HEK293 (cell line): ENCODE data around the gene GBF1.

Experiments
- AEBP2 ChIP-seq: fragments of 450-650 bp; formaldehyde crosslinking; IDR thresholded peaks from 2 replicates; pipeline ENCODE4 v1.5.1; 2016; ENCODE audit warnings: missing biosample characterization, missing genetic modification characterization, borderline replicate concordance
- ATF2 ChIP-seq: fragments of 450-650 bp; formaldehyde crosslinking; IDR thresholded peaks from 2 replicates; pipeline ENCODE4 v1.5.1; 2016; ENCODE audit warnings: missing biosample characterization, missing genetic modification characterization, low read depth
- CTCF ChIP-seq: fragments of 450-650 bp; formaldehyde crosslinking; IDR thresholded peaks from 2 replicates; pipeline ENCODE4 v1.5.1; 2016; ENCODE audit warnings: missing biosample characterization, missing genetic modification characterization
- EGR2 ChIP-seq: fragments of 450-650 bp; formaldehyde crosslinking; IDR thresholded peaks from 2 replicates; pipeline ENCODE4 v1.5.1; 2016; ENCODE audit warnings: low read depth, missing biosample characterization, missing genetic modification characterization
- FEZF1 ChIP-seq: fragments of 450-650 bp; formaldehyde crosslinking; IDR thresholded peaks from 2 replicates; pipeline ENCODE4 v1.5.1; 2016; ENCODE audit warnings: missing biosample characterization, missing genetic modification characterization
- GFI1B ChIP-seq: fragments of 450-650 bp; formaldehyde crosslinking; IDR thresholded peaks from 2 replicates; pipeline ENCODE4 v1.5.1; 2016; ENCODE audit warnings: missing biosample characterization, missing genetic modification characterization
- GLI2 ChIP-seq: fragments of 450-650 bp; formaldehyde crosslinking; IDR thresholded peaks from 2 replicates; pipeline ENCODE4; 2017; ENCODE audit warnings: missing biosample characterization, missing genetic modification characterization, low read depth, borderline replicate concordance
- KLF16 ChIP-seq: fragments of 450-650 bp; formaldehyde crosslinking; IDR thresholded peaks from 2 replicates; pipeline ENCODE4 v1.5.1; 2017; ENCODE audit warnings: missing biosample characterization, missing genetic modification characterization
- KLF7 ChIP-seq: fragments of 450-650 bp; formaldehyde crosslinking; IDR thresholded peaks from 2 replicates; pipeline ENCODE4 v1.5.1; 2016; ENCODE audit warnings: missing biosample characterization, missing genetic modification characterization, borderline replicate concordance
- OSR2 ChIP-seq: fragments of 450-650 bp; formaldehyde crosslinking; IDR thresholded peaks from 2 replicates; pipeline ENCODE4 v1.5.1; 2016; ENCODE audit warnings: missing biosample characterization, missing genetic modification characterization
- SETDB1 ChIP-seq: IDR thresholded peaks from one replicate; pipeline ENCODE4 v1.6.1; 2017; ENCODE audit warnings: mild to moderate bottlenecking, low read length, moderate library complexity, mixed read lengths; ENCODE audit not compliant: insufficient read length
- SP7 ChIP-seq: fragments of 450-650 bp; formaldehyde crosslinking; IDR thresholded peaks from 2 replicates; pipeline ENCODE4 v1.5.1; 2016; ENCODE audit warnings: missing biosample characterization, missing genetic modification characterization
- YY2 ChIP-seq: fragments of 450-650 bp; formaldehyde crosslinking; IDR thresholded peaks from 2 replicates; pipeline ENCODE4 v1.5.1; 2016; ENCODE audit warnings: missing biosample characterization, missing genetic modification characterization
- ZBTB26 ChIP-seq: fragments of 450-650 bp; formaldehyde crosslinking; optimal IDR thresholded peaks from 2 replicates; pipeline ENCODE3; 2016; ENCODE audit warnings: missing biosample characterization, mild to moderate bottlenecking, missing genetic modification characterization
- ZBTB49 ChIP-seq: fragments of 450-650 bp; formaldehyde crosslinking; IDR thresholded peaks from 2 replicates; pipeline ENCODE4 v1.5.1; 2016; ENCODE audit warnings: missing biosample characterization, missing genetic modification characterization, low read depth
- ZBTB6 ChIP-seq: fragments of 450-650 bp; formaldehyde crosslinking; IDR thresholded peaks from 2 replicates; pipeline ENCODE4 v1.5.1; 2017; ENCODE audit warnings: missing biosample characterization, missing genetic modification characterization
- ZBTB8A ChIP-seq: fragments of 450-650 bp; formaldehyde crosslinking; IDR thresholded peaks from 2 replicates; pipeline ENCODE4 v1.5.1; 2016; ENCODE audit warnings: missing biosample characterization, missing genetic modification characterization
- ZNF169 ChIP-seq: fragments of 450-650 bp; formaldehyde crosslinking; IDR thresholded peaks from 2 replicates; pipeline ENCODE4 v1.5.1; 2016; ENCODE audit warnings: missing biosample characterization, missing genetic modification characterization
- ZNF223 ChIP-seq: fragments of 450-650 bp; formaldehyde crosslinking; IDR thresholded peaks from 2 replicates; pipeline ENCODE4 v1.5.1; 2016; ENCODE audit warnings: missing biosample characterization, missing genetic modification characterization
- ZNF274 ChIP-seq, 2 experiments: fragments of 200-500 bp in 1 of 2; fragments of 450-650 bp in 1 of 2; sonication (Bioruptor generic) in 1 of 2; formaldehyde crosslinking in 1 of 2; IDR thresholded peaks; 2 replicates each; pipeline versions ENCODE4 v1.5.1 to v1.6.1; 2014 to 2016; ENCODE audit warnings: borderline replicate concordance in 1 of 2, inconsistent platforms in 1 of 2, low read length in 1 of 2, missing biosample characterization in 1 of 2, missing genetic modification characterization in 1 of 2
- ZNF302 ChIP-seq: fragments of 450-650 bp; formaldehyde crosslinking; IDR thresholded peaks from 2 replicates; pipeline ENCODE4 v1.5.1; 2016; ENCODE audit warnings: missing biosample characterization, missing genetic modification characterization, low read depth
- ZNF335 ChIP-seq: fragments of 450-650 bp; formaldehyde crosslinking; conservative IDR thresholded peaks from 2 replicates; pipeline ENCODE4 v1.5.1; 2016; ENCODE audit warnings: missing biosample characterization, missing genetic modification characterization
- ZNF391 ChIP-seq: fragments of 450-650 bp; formaldehyde crosslinking; IDR thresholded peaks from 2 replicates; pipeline ENCODE4 v1.5.1; 2016; ENCODE audit warnings: low read depth, missing biosample characterization, missing genetic modification characterization, borderline replicate concordance
- ZNF514 ChIP-seq: fragments of 450-650 bp; formaldehyde crosslinking; IDR thresholded peaks from 2 replicates; pipeline ENCODE4 v1.5.1; 2016; ENCODE audit warnings: missing biosample characterization, missing genetic modification characterization
- ZNF561 ChIP-seq: fragments of 450-650 bp; IDR thresholded peaks from 2 replicates; pipeline ENCODE4 v1.5.1; 2018; ENCODE audit warnings: missing biosample characterization, missing genetic modification characterization, borderline replicate concordance
- ZNF600 ChIP-seq: fragments of 450-650 bp; formaldehyde crosslinking; IDR thresholded peaks from 2 replicates; pipeline ENCODE4 v1.5.1; 2016; ENCODE audit warnings: missing biosample characterization, missing genetic modification characterization
- ZNF701 ChIP-seq: fragments of 450-650 bp; formaldehyde crosslinking; IDR thresholded peaks from 2 replicates; pipeline ENCODE4 v1.5.1; 2016; ENCODE audit warnings: missing biosample characterization, missing genetic modification characterization
- ZNF747 ChIP-seq: fragments of 450-650 bp; formaldehyde crosslinking; IDR thresholded peaks from 2 replicates; pipeline ENCODE4 v1.5.1; 2016; ENCODE audit warnings: missing biosample characterization, missing genetic modification characterization
- ZNF777 ChIP-seq: fragments of 450-650 bp; formaldehyde crosslinking; IDR thresholded peaks from 2 replicates; pipeline ENCODE4 v1.5.1; 2017; ENCODE audit warnings: missing biosample characterization, missing genetic modification characterization, borderline replicate concordance
- ZNF837 ChIP-seq: fragments of 450-650 bp; formaldehyde crosslinking; IDR thresholded peaks from 2 replicates; pipeline ENCODE4 v1.5.1; 2016; ENCODE audit warnings: missing biosample characterization, missing genetic modification characterization

Gene GBF1

GRCh38 chr10:102420714-102421506, 175.6 kb downstream of the GBF1 start, which contains the start of gene FBXL15 (continued):
- TF ChIP-seq ZNF777 (tag by site-specific recombination) (peak; percentile 36; the same call in 1 of the 2 replicates), YY2 (tag by site-specific recombination) (peak; percentile 70), KLF16 (peak; percentile 94), GLI2 (tag by site-specific recombination) (no peak; the same call in 1 of the 2 replicates), ZNF274 (IDR thresholded peaks at IDR 0.05; ENCODE audit: low read length) (no peak), ZNF274 (tag by site-specific recombination; IDR thresholded peaks at IDR 0.05; ENCODE audit: borderline replicate concordance) (no peak), CTCF (tag by site-specific recombination) (no peak), ZNF391 (peak; percentile 96), ZBTB8A (tag by site-specific recombination) (peak; percentile 42; the same call in 1 of the 2 replicates), SP7 (tag by site-specific recombination) (peak; percentile 90; the same call in 1 of the 2 replicates), ATF2 (tag by site-specific recombination) (no peak), AEBP2 (tag by site-specific recombination) (peak; percentile 66; the same call in 1 of the 2 replicates), ZNF747 (no peak), ZNF701 (tag by site-specific recombination) (no peak), ZNF600 (tag by site-specific recombination) (peak; percentile 99), OSR2 (tag by site-specific recombination) (peak; percentile 77), GFI1B (tag by site-specific recombination) (0 out of 2 replicates have a peak, but pooled peaks have one; percentile 14), ZBTB6 (tag by site-specific recombination) (peak; percentile 99), ZNF223 (tag by site-specific recombination) (no peak), SETDB1 (no peak), ZBTB49 (tag by site-specific recombination) (no peak), FEZF1 (tag by site-specific recombination) (peak; percentile 41; the same call in 1 of the 2 replicates), EGR2 (peak; percentile 37; the same call in 1 of the 2 replicates), ZBTB26 (tag by site-specific recombination) (peak; percentile 44), ZNF302 (tag by site-specific recombination) (no peak), KLF7 (tag by site-specific recombination) (peak; percentile 80; the same call in 1 of the 2 replicates), ZNF561 (tag by site-specific recombination) (peak; percentile 93), ZNF514 (tag by site-specific recombination) (no peak), ZNF169 (tag by site-specific recombination) (no peak), ZNF837 (tag by site-specific recombination) (peak; percentile 97), ZNF335 (tag by site-specific recombination) (peak; percentile 72)
